H9 (cell line): Measurements from ENCODE around the gene ADGB. TPM values are rescaled to one million over a fixed set of nuclear protein-coding genes. Genes with fewer than 3 reads are reported as not detected.
"Not testable (repeated sequence)": the region's sequence is repeated elsewhere in the genome, so short reads cannot be mapped to it uniquely, and the experiment has no call there.

Experiments
- DNase-seq: peaks from one replicate; pipeline ENCODE4 v3.0.0-alpha.2; 2017
- H2AFZ ChIP-seq: one replicate; pipeline ENCODE4 v1.6.1; 2013; ENCODE audit warnings: mild to moderate bottlenecking, low read length, control low read depth, moderate library complexity
- H2AK5ac ChIP-seq: 2 replicates; pipeline ENCODE4 v1.6.1; 2013; ENCODE audit warnings: low read length, control low read depth, mixed read lengths; ENCODE audit not compliant: insufficient read length
- H2BK120ac ChIP-seq: one replicate; pipeline ENCODE4 v1.6.1; 2013; ENCODE audit warnings: low read depth, mild to moderate bottlenecking, low read length, control low read depth, inconsistent platforms; ENCODE audit not compliant: poor library complexity, severe bottlenecking
- H2BK12ac ChIP-seq: 2 replicates; pipeline ENCODE4 v1.6.1; 2013; ENCODE audit warnings: low read length, control low read depth, mixed read lengths, low read depth; ENCODE audit not compliant: insufficient read length
- H2BK15ac ChIP-seq: 2 replicates; pipeline ENCODE4 v1.6.1; 2013; ENCODE audit warnings: low read depth, low read length, control low read depth
- H2BK20ac ChIP-seq: one replicate; pipeline ENCODE4 v1.6.1; 2013; ENCODE audit warnings: low read depth, mild to moderate bottlenecking, low read length, control low read depth, inconsistent platforms; ENCODE audit not compliant: poor library complexity, severe bottlenecking
- H2BK5ac ChIP-seq: 2 replicates; pipeline ENCODE4 v1.6.1; 2013; ENCODE audit warnings: low read length, control low read depth, mixed read lengths; ENCODE audit not compliant: insufficient read length
- H3K14ac ChIP-seq: 2 replicates; pipeline ENCODE4 v1.6.1; 2013; ENCODE audit warnings: low read length, control low read depth; ENCODE audit not compliant: insufficient read depth
- H3K18ac ChIP-seq: 2 replicates; pipeline ENCODE4 v1.6.1; 2013; ENCODE audit warnings: low read depth, mild to moderate bottlenecking, mixed read lengths, low read length, control low read depth; ENCODE audit not compliant: insufficient read length
- H3K23ac ChIP-seq: 2 replicates; pipeline ENCODE4 v1.6.1; 2013; ENCODE audit warnings: low read length, control low read depth, mixed read lengths, low read depth; ENCODE audit not compliant: insufficient read length
- H3K23me2 ChIP-seq: 2 replicates; pipeline ENCODE4 v1.6.1; 2013; ENCODE audit warnings: low read depth, mild to moderate bottlenecking, mixed read lengths, low read length, control low read depth; ENCODE audit not compliant: insufficient read length, poor library complexity, severe bottlenecking
- H3K27ac ChIP-seq: 2 replicates; pipeline ENCODE4 v1.5.1; 2013; ENCODE audit warnings: low read length, control low read depth, mixed read lengths, low read depth; ENCODE audit not compliant: insufficient read length
- H3K27me3 ChIP-seq: 2 replicates; pipeline ENCODE4 v1.6.1; 2013; ENCODE audit warnings: low read length, control low read depth, inconsistent platforms; ENCODE audit not compliant: insufficient read depth
- H3K4ac ChIP-seq: 2 replicates; pipeline ENCODE4 v1.6.1; 2013; ENCODE audit warnings: low read depth, mild to moderate bottlenecking, control low read depth, inconsistent platforms, low read length, moderate library complexity
- H3K4me1 ChIP-seq: 2 replicates; pipeline ENCODE4 v1.6.1; 2013; ENCODE audit warnings: low read length, control low read depth, inconsistent platforms; ENCODE audit not compliant: insufficient read depth
- H3K4me2 ChIP-seq: 2 replicates; pipeline ENCODE4 v1.6.1; 2013; ENCODE audit warnings: low read length, control low read depth, mixed read lengths; ENCODE audit not compliant: insufficient read length, insufficient read depth
- H3K56ac ChIP-seq: 2 replicates; pipeline ENCODE4 v1.6.1; 2013; ENCODE audit warnings: low read depth, mild to moderate bottlenecking, mixed read lengths, low read length, control low read depth; ENCODE audit not compliant: insufficient read length
- H3K79me1 ChIP-seq: 2 replicates; pipeline ENCODE4 v1.6.1; 2013; ENCODE audit warnings: low read depth, mild to moderate bottlenecking, moderate library complexity, low read length, control low read depth, inconsistent platforms; ENCODE audit not compliant: insufficient read depth, poor library complexity, severe bottlenecking
- H3K79me2 ChIP-seq: 2 replicates; pipeline ENCODE4 v1.6.1; 2013; ENCODE audit warnings: low read length, control low read depth, inconsistent platforms; ENCODE audit not compliant: insufficient read depth
- H3K9ac ChIP-seq: 2 replicates; pipeline ENCODE4 v1.6.1; 2013; ENCODE audit warnings: low read length, control low read depth, mixed read lengths; ENCODE audit not compliant: insufficient read length; ENCODE audit errors: extremely low read depth
- H3K9me3 ChIP-seq: one replicate; pipeline ENCODE4 v1.6.1; 2013; ENCODE audit warnings: low read depth, low read length, inconsistent platforms; ENCODE audit not compliant: control insufficient read depth
- H3T11ph ChIP-seq: one replicate; pipeline ENCODE4 v1.6.1; 2013; ENCODE audit warnings: mild to moderate bottlenecking, low read length, control low read depth, inconsistent platforms
- H4K20me1 ChIP-seq: one replicate; pipeline ENCODE4 v1.6.1; 2013; ENCODE audit not compliant: control insufficient read depth, insufficient read length, insufficient read depth
- H4K5ac ChIP-seq: 2 replicates; pipeline ENCODE4 v1.6.1; 2013; ENCODE audit warnings: low read depth, mild to moderate bottlenecking, mixed read lengths, low read length, control low read depth; ENCODE audit not compliant: insufficient read length
- H4K8ac ChIP-seq: replicated peaks from 2 replicates; pipeline ENCODE4 v1.6.1; 2013; ENCODE audit warnings: low read length, control low read depth, mixed read lengths, low read depth; ENCODE audit not compliant: insufficient read length
- H4K91ac ChIP-seq: 2 replicates; pipeline ENCODE4 v1.6.1; 2013; ENCODE audit warnings: low read depth, mild to moderate bottlenecking, moderate library complexity, mixed read lengths, low read length, control low read depth; ENCODE audit not compliant: insufficient read length
- H3K27ac Mint-ChIP-seq, 3 experiments: 2 replicates in 2 of 3; 3 replicates in 1 of 3; pipeline ENCODE4 v1.8.0; 2020 to 2021; ENCODE audit warnings: mixed read lengths in 3 of 3, mild to moderate bottlenecking in 1 of 3, moderate library complexity in 1 of 3
- H3K27me3 Mint-ChIP-seq: 2 replicates; pipeline ENCODE4 v1.8.0; 2021; ENCODE audit warnings: low read depth, mild to moderate bottlenecking, moderate library complexity, mixed read lengths
- H3K36me3 Mint-ChIP-seq, 3 experiments: 2 replicates in 2 of 3; 3 replicates in 1 of 3; pipeline ENCODE4 v1.8.0; 2020 to 2021; ENCODE audit warnings: low read depth in 3 of 3, mixed read lengths in 3 of 3; ENCODE audit not compliant: insufficient read depth in 1 of 3
- H3K4me1 Mint-ChIP-seq, 2 experiments: 2 replicates each; pipeline ENCODE4 v1.8.0; 2020; ENCODE audit warnings: mixed read lengths in 2 of 2
- H3K4me3 Mint-ChIP-seq, 2 experiments: 2 replicates in 1 of 2; 3 replicates in 1 of 2; pipeline ENCODE4 v1.8.0; 2020 to 2021; ENCODE audit warnings: mild to moderate bottlenecking in 2 of 2, mixed read lengths in 2 of 2, moderate library complexity in 1 of 2
- H3K9me3 Mint-ChIP-seq, 2 experiments: 2 replicates in 1 of 2; 3 replicates in 1 of 2; pipeline ENCODE4 v1.8.0; 2020; ENCODE audit warnings: mild to moderate bottlenecking in 2 of 2, mixed read lengths in 2 of 2, moderate library complexity in 1 of 2
- WGBS: extraction: QIAGEN DNeasy Blood & Tissue Kit; methylation state at CpG from one replicate; pipeline ENCODE4 v1.1.7; 2013; ENCODE audit warnings: missing lambda C conversion rate, low lambda C conversion rate, mixed read lengths; ENCODE audit not compliant: insufficient read length; ENCODE audit errors: extremely low coverage; 5-methylcytosine and 5-hydroxymethylcytosine counted together
- total RNA-seq: library from RNA; stranded (reverse); gene quantifications from 2 replicates; pipeline ENCODE4 v1.2.1, GENCODE V29; 2021

ADGB gene
- total RNA-seq, 1 experiment from 2014 or later: not detected

DNA sequence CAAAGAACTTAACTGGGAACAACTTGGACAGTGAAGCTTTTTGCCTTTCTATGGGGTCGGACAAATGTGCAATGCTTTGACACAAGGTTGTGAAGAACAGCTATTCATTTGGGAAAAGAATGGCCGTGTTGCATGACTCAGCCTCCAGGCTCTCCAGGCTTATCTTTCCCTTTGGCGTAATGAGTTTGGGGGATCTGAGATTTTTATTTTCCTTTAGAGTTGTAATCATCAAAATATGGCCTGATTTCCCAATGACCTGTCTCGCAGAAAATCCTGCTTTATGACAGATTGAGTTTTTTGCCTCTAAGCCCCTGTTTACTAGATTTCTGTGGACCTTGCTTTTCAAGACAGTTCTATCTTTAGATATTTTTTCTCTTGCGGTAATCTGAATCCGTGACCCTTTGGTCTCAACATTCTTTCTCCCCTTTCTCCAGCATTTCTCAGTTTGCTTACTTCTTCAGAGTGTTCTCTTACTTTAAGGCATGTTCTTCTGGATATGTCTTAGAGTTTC, 214.1 kb downstream of the ADGB start:
- H3K4me1 Mint-ChIP-seq, H3K4me1 ChIP-seq, H3K27ac ChIP-seq, H3K27me3 ChIP-seq, H4K5ac ChIP-seq, H3K14ac ChIP-seq, H3K56ac ChIP-seq, H3K4ac ChIP-seq, DNase-seq, H4K8ac ChIP-seq, H3K79me2 ChIP-seq, H3K4me2 ChIP-seq, H2BK12ac ChIP-seq, H3K9me3 ChIP-seq, H4K91ac ChIP-seq, H3K4me3 Mint-ChIP-seq, H3T11ph ChIP-seq, H2BK5ac ChIP-seq, H3K18ac ChIP-seq, H2BK15ac ChIP-seq, H4K20me1 ChIP-seq, H3K27me3 Mint-ChIP-seq, H3K23me2 ChIP-seq, H2AK5ac ChIP-seq, H3K79me1 ChIP-seq, H2BK120ac ChIP-seq, H2BK20ac ChIP-seq, H3K36me3 Mint-ChIP-seq, H3K23ac ChIP-seq, H3K9me3 Mint-ChIP-seq, H3K9ac ChIP-seq: not testable (repeated sequence)
- no CpG with 5 or more reads among the region's 6 CpGs for WGBS
- 0 out of 7 replicates have a peak overlapping the region, but pooled peaks of 1 of the 3 experiments have one; percentile 26 for H3K27ac Mint-ChIP-seq
- peak overlapping the region; percentile 32 for H2AFZ ChIP-seq
